ENCODE results near the gene ENAH.
"Not testable (repeated sequence)": the region's sequence is repeated elsewhere in the genome, so short reads cannot be mapped to it uniquely, and the experiment has no call there.

Gene ENAH

DNA sequence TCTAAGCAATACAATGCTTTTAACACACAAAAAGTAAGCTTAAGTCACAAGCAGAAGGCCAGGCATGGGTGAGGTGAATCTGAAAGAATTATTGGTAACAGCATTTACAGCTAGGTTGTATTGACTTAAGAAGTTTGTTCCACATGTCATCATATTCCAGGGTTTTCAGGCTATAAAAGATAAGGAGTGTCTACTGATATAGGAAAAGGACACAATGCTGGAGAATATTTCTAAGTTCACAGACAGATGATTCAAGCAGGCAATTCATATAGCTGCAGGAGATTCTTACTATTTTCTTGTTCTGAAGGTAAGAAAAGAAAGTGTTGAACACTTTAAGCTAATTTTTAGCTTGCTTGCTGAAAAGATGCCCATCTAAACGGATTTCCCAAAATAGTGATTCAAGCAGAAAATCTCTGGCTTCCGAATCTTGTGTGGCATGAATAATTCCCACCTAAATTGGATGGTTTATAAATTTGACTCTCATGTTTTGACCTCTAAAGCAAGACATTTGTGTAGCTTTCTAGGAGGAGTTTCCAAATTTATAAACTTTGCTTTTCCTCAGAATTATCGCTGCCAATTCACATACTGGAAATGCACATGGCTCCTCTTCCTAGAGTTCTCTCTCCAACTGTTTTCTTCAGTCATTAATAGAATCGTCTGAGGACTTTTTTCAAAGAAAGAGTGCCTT is 129.5 kb downstream of the ENAH start:
- Histone ChIP-seq H3K36me3 (ENCODE audit: control insufficient read depth, insufficient read depth, low read length) (no peaks in the 10 kb centered on the region), H3K27ac (ENCODE audit: low read depth, low read length) (no peak overlapping the region), H3K4me1 (ENCODE audit: control insufficient read depth, insufficient read depth, low read length) (peaks cover 4% of the 10 kb centered on the region), H3K9ac (ENCODE audit: low read length) (no peak overlapping the region), H3K27me3 (ENCODE audit: control insufficient read depth, insufficient read depth, low read length) (no peaks in the 10 kb centered on the region), H3K4me3 (ENCODE audit: low read length) (no peak overlapping the region)

DNA sequence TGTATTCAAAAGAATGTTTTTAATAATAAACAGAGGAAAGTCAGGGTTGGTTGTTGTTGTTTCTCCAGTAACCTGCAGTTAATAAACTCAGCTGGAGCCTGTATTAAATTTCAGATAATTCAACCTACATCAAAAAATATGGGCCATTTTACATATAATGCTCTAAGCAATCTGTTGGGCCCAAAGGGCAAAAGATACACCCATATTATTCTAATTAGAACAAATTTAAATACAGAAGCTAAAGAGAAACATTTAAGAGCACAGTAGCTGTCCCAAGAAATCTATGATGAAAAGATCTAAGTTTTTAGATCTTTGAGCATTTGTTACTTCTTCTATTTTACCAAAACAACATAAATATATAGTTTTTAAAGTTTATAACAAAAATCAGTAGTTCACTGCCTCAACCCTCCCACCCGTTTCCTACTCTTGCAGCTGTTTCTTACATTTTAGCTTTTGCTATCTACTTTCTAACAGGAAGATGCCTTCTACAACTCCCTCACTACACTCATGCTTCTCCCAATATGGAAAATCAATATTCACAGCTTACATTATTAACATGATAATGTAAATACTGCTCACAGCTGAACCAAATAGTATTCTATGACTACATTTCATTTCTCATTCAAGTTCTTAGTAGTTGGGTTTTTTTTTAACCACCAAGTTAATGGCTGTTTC is 130.2 kb downstream of the ENAH start:
- Histone ChIP-seq H3K4me1 (ENCODE audit: control insufficient read depth, insufficient read depth, low read length) (peaks cover 3% of the 10 kb centered on the region), H3K9ac (ENCODE audit: low read length) (no peak overlapping the region), H3K4me3 (ENCODE audit: low read length) (no peak overlapping the region), H3K36me3 (ENCODE audit: control insufficient read depth, insufficient read depth, low read length) (no peaks in the 10 kb centered on the region), H3K27me3 (ENCODE audit: control insufficient read depth, insufficient read depth, low read length) (no peaks in the 10 kb centered on the region), H3K27ac (ENCODE audit: low read depth, low read length) (no peak overlapping the region)

DNA sequence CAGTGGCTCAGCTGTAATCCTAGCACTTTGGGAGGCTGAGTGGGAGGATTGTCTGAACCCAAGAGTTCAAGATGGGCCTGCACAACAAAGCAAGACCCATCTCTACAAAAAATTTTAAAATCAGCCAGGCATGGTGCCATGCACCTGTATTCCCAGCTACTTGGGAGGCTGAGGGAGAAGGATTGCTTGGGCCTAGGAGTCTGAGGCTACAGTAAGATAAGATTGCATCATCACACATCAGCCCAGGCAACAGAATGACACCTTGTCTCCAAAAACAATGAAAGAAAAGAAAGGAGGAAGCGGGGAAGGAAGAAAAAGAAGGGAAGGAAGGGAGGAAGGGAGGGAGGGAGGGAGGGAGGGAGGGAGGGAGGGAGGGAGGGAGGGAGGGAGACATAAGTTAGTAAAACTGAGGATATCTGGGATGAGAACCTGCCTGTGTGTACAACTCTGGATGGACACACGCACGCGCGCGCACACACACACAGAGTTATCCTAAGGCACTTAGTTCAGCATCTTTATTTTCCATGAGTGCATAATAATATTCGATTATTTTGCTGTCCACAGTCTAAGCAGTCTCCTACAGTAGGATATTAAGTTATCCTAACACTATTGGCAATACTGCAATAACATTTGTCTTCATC is 132.2 kb downstream of the ENAH start:
- peaks cover under 1% of the 10 kb centered on the region for H3K4me1 ChIP-seq (ENCODE audit: control insufficient read depth, insufficient read depth, low read length)
- no peaks in the 10 kb centered on the region for H3K27me3 ChIP-seq (ENCODE audit: control insufficient read depth, insufficient read depth, low read length)
- no peak overlapping the region for H3K4me3 ChIP-seq (ENCODE audit: low read length)
- peaks cover 3% of the 10 kb centered on the region for H3K36me3 ChIP-seq (ENCODE audit: control insufficient read depth, insufficient read depth, low read length)
- no peak overlapping the region for H3K9ac ChIP-seq (ENCODE audit: low read length)
- no peak overlapping the region for H3K27ac ChIP-seq (ENCODE audit: low read depth, low read length)

GRCh38 chr1:225519166-225519863 is 133.6 kb downstream of the ENAH start:
- H3K4me3 ChIP-seq (ENCODE audit: low read length), result no peak overlapping the region
- H3K27ac ChIP-seq (ENCODE audit: low read depth, low read length), result no peak overlapping the region
- peaks cover 3% of the 10 kb centered on the region for H3K36me3 ChIP-seq (ENCODE audit: control insufficient read depth, insufficient read depth, low read length)
- H3K4me1 ChIP-seq (ENCODE audit: control insufficient read depth, insufficient read depth, low read length), result peaks cover 2% of the 10 kb centered on the region
- H3K27me3 ChIP-seq (ENCODE audit: control insufficient read depth, insufficient read depth, low read length), result no peaks in the 10 kb centered on the region
- H3K9ac ChIP-seq (ENCODE audit: low read length), result no peak overlapping the region

DNA sequence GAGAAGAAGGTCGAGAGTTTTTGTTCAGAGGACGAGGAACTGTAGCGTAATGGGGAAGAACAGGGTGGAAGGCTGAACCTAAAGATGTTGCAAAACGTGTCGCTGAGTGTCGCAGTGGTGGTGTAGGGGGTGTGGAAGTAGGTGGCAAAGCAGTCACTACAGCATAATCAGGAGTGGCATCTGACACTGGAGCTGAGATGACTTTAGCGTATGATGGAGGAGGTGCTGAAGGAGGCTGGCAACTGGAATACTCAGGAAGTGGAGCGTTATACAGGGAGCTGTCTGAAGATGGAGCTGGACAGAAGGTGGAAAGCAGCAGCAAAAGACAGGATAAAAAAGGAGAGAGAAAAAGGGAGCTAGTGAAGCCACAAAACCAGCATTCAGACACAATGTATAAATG is 135.2 kb downstream of the ENAH start:
- H3K27ac ChIP-seq (ENCODE audit: low read depth, low read length), result no peak overlapping the region
- H3K27me3 ChIP-seq (ENCODE audit: control insufficient read depth, insufficient read depth, low read length), result no peaks in the 10 kb centered on the region
- peaks cover 2% of the 10 kb centered on the region for H3K4me1 ChIP-seq (ENCODE audit: control insufficient read depth, insufficient read depth, low read length)
- H3K9ac ChIP-seq (ENCODE audit: low read length), result no peak overlapping the region
- no peak overlapping the region for H3K4me3 ChIP-seq (ENCODE audit: low read length)
- peaks cover 3% of the 10 kb centered on the region for H3K36me3 ChIP-seq (ENCODE audit: control insufficient read depth, insufficient read depth, low read length)

DNA sequence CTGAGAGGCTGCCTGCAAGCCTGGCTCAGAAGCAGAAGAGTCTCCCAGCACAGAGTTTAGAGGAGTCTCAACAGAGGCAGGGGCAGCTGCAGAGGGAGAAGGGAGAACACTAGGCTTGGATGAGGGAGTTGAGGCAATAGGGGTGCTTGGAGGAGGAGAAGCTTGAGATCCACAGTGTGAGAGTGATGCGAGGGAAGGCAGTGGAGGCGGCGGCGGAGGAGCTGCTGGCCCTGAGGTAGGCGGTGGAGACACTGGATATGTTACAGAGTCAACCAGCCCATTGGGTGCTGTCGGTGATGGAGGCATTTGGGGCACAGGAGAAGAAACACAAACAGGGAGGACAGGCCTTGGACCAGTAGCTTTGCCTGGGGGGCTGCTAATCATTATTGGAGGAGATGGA is 135.7 kb downstream of the ENAH start:
- H3K27ac ChIP-seq (ENCODE audit: low read depth, low read length), result no peak overlapping the region
- no peak overlapping the region for H3K9ac ChIP-seq (ENCODE audit: low read length)
- H3K36me3 ChIP-seq (ENCODE audit: control insufficient read depth, insufficient read depth, low read length), result peaks cover 3% of the 10 kb centered on the region
- H3K27me3 ChIP-seq (ENCODE audit: control insufficient read depth, insufficient read depth, low read length), result no peaks in the 10 kb centered on the region
- H3K4me1 ChIP-seq (ENCODE audit: control insufficient read depth, insufficient read depth, low read length), result peaks cover 2% of the 10 kb centered on the region
- H3K4me3 ChIP-seq (ENCODE audit: low read length), result no peak overlapping the region

DNA sequence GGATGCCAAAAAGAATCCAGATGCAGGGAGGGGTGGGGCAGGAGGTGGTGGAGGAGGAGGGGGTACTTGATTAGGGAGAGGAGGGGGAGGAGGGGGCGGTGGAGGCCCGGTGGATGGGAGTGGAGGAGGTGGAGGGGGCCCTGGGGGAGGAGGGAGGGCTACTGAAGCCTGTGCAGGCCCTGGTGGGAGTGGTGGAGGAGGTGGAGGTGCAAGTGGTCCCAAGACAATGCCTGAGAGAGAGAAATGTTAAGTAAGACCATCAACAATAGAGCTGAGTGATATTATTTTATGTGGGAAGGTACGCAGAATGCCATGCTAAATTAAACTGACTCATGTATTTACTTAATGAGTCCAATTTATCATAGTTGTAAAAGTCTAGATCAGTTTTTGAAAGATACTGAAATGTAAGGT is 138.2 kb downstream of the ENAH start:
- Histone ChIP-seq H3K4me1 (ENCODE audit: control insufficient read depth, insufficient read depth, low read length) (peaks cover 2% of the 10 kb centered on the region), H3K4me3 (ENCODE audit: low read length) (no peak overlapping the region), H3K9ac (ENCODE audit: low read length) (no peak overlapping the region), H3K27me3 (ENCODE audit: control insufficient read depth, insufficient read depth, low read length) (no peaks in the 10 kb centered on the region), H3K36me3 (ENCODE audit: control insufficient read depth, insufficient read depth, low read length) (peaks cover 3% of the 10 kb centered on the region), H3K27ac (ENCODE audit: low read depth, low read length) (no peak overlapping the region)

GRCh38 chr1:225513576-225513975 is 139.3 kb downstream of the ENAH start:
- not testable (repeated sequence) for H3K27ac ChIP-seq (ENCODE audit: low read depth, low read length); H3K36me3 ChIP-seq (ENCODE audit: control insufficient read depth, insufficient read depth, low read length)

DNA sequence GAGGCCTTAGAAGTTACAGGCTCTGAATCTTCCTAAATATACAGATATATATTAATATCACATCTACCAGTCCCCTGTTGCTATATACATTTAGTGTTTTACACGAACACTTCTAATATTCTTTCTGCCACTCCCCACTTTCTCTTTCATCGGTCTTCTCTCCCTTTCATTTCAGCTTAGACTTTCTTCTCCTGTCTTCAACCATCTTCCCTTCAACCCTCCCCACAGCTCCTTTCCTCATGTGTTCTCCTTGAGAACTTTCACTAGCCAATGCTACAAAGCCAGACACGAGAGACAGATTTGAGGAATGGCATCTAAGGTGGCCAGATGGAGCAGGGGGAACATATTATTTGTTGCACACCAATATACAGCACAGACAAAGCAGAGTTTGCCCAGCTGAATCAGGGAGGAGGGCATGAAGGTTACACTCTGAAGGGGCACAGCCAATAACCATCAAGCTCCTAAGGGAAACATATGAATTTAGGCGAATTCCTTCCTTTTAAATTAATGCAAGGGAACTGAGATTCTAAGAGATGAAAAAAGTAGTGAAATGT is 141.0 kb downstream of the ENAH start:
- peaks cover 11% of the 10 kb centered on the region for H3K4me1 ChIP-seq (ENCODE audit: control insufficient read depth, insufficient read depth, low read length)
- no peak overlapping the region for H3K27ac ChIP-seq (ENCODE audit: low read depth, low read length)
- no peak overlapping the region for H3K9ac ChIP-seq (ENCODE audit: low read length)
- no peak overlapping the region for H3K4me3 ChIP-seq (ENCODE audit: low read length)
- H3K27me3 ChIP-seq (ENCODE audit: control insufficient read depth, insufficient read depth, low read length), result no peaks in the 10 kb centered on the region
- no peaks in the 10 kb centered on the region for H3K36me3 ChIP-seq (ENCODE audit: control insufficient read depth, insufficient read depth, low read length)

More at GRCh38 chr1:225513576-225513975, 139.3 kb downstream of the ENAH start:
- H3K4me3 ChIP-seq (ENCODE audit: low read length); H3K27me3 ChIP-seq (ENCODE audit: control insufficient read depth, insufficient read depth, low read length); H3K9ac ChIP-seq (ENCODE audit: low read length): not testable (repeated sequence)
- H3K4me1 ChIP-seq (ENCODE audit: control insufficient read depth, insufficient read depth, low read length), result peaks cover 11% of the 10 kb centered on the region

DNA sequence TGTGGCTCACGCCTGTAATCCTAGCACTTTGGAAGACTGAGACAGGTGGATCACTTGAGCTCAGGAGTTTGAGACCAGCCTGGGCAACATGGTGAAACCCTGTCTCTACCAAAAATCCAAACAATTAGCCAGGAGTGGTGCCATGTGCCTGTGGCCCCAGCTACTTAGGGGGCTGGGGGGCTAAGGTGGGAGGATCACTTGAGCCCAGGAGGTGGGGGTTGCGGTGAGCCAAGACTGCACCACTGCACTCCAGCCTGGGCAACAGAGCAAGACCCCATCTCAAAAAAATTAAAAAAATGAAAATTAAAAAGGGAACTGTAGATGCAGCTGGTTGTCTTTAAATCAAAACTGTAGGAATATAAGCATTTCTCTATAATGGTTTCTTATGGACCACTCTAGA is 142.2 kb downstream of the ENAH start:
- not testable (repeated sequence) for H3K36me3 ChIP-seq (ENCODE audit: control insufficient read depth, insufficient read depth, low read length); H3K27me3 ChIP-seq (ENCODE audit: control insufficient read depth, insufficient read depth, low read length); H3K4me3 ChIP-seq (ENCODE audit: low read length); H3K9ac ChIP-seq (ENCODE audit: low read length); H3K27ac ChIP-seq (ENCODE audit: low read depth, low read length)
- H3K4me1 ChIP-seq (ENCODE audit: control insufficient read depth, insufficient read depth, low read length), result peaks cover 11% of the 10 kb centered on the region

DNA sequence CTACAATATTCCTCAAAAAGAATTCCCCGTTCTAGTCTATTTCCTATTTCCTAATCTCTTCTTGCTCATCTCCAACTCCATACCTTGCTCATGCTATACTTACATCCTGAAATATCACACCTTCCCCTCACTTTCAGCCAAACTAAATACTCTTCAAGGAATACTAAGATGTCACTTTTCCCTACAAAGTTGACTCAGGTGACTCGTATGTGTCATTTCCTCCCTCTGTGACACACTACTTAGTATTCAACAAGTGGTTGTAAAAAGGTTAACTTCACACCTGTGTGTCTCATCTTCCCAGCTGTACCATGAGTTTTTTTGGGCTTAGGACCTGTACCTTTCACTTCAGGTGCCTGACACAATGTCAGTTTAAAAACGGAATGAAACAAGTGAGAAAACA is 143.2 kb downstream of the ENAH start:
- H3K27ac ChIP-seq (ENCODE audit: low read depth, low read length), result peak overlapping the region; percentile 80
- peaks cover 9% of the 10 kb centered on the region for H3K4me1 ChIP-seq (ENCODE audit: control insufficient read depth, insufficient read depth, low read length)
- no peaks in the 10 kb centered on the region for H3K27me3 ChIP-seq (ENCODE audit: control insufficient read depth, insufficient read depth, low read length)
- H3K36me3 ChIP-seq (ENCODE audit: control insufficient read depth, insufficient read depth, low read length), result no peaks in the 10 kb centered on the region
- H3K9ac ChIP-seq (ENCODE audit: low read length), result no peak overlapping the region
- H3K4me3 ChIP-seq (ENCODE audit: low read length), result no peak overlapping the region

GRCh38 chr1:225509376-225509707 is 143.6 kb downstream of the ENAH start:
- H3K36me3 ChIP-seq (ENCODE audit: control insufficient read depth, insufficient read depth, low read length), result no peaks in the 10 kb centered on the region
- H3K9ac ChIP-seq (ENCODE audit: low read length), result no peak overlapping the region

More at GRCh38 chr1:225509376-225509707, 143.6 kb downstream of the ENAH start:
- peak overlapping the region; percentile 80 for H3K27ac ChIP-seq (ENCODE audit: low read depth, low read length)
- no peaks in the 10 kb centered on the region for H3K27me3 ChIP-seq (ENCODE audit: control insufficient read depth, insufficient read depth, low read length)
- no peak overlapping the region for H3K4me3 ChIP-seq (ENCODE audit: low read length)
- H3K4me1 ChIP-seq (ENCODE audit: control insufficient read depth, insufficient read depth, low read length), result peaks cover 9% of the 10 kb centered on the region
